ENCODE data around the gene ITGA8. TPM values are rescaled to one million over a fixed set of nuclear protein-coding genes. Genes with fewer than 3 reads are reported as not detected.

Gene ITGA8
- total and polyA plus RNA-seq, 9 of the 15 experiments (the other 6 are each of a cell fraction or from before 2014, with no cell fraction given) = 0.01 to 0.07 (median 0.04) TPM; not detected in 5

- WGBS (ENCODE audit: insufficient coverage, low coverage, missing lambda C conversion rate) = 8% methylated on average over 5 of the region's 5 CpGs
- Histone ChIP-seq H4K20me1 (replicated peaks; ENCODE audit: control insufficient read depth, insufficient read depth, low read length) (no peaks in the 10 kb centered on the region), H3K4me2 (ENCODE audit: insufficient read depth, low read length) (no peak overlapping the region), H3K27ac (ENCODE audit: extremely low read depth, low read depth, low read length) (no peak overlapping the region), H3K36me3 (ENCODE audit: control insufficient read depth, insufficient read depth, low read length) (no peaks in the 10 kb centered on the region), H2AFZ (ENCODE audit: low read depth, low read length) (no peak overlapping the region), H3K4me1 (replicated peaks in 1 of 2; ENCODE audit: control insufficient read depth in 2 of 2, insufficient read depth in 2 of 2, low read length in 2 of 2) (no peaks in the 10 kb centered on the region), H3K9me3 (replicated peaks; ENCODE audit: control insufficient read depth, insufficient read depth, low read depth, low read length) (no peaks in the 10 kb centered on the region), H3K4me3 (no peak overlapping the region), H3K27me3 (ENCODE audit: control insufficient read depth in 2 of 2, insufficient read depth in 2 of 2, low read length in 2 of 2) (peaks cover 2 to 5% of the 10 kb centered on the region in 2 experiments; a peak in 3 of 5 replicates), H3K9ac (ENCODE audit: insufficient read depth in 1 of 2, low read depth in 2 of 2, low read length in 2 of 2) (no peak overlapping the region), H3K9me1 (ENCODE audit: control insufficient read depth, insufficient read depth, low read length) (no peaks in the 10 kb centered on the region), H3K79me2 (ENCODE audit: control insufficient read depth, insufficient read depth, low read length) (no peaks in the 10 kb centered on the region)
- in situ Hi-C loops (cut with MboI) (no loop called here), intact Hi-C loops (cut with micrococcal nuclease) (no loop called here)
- ATAC-seq (no peak), FAIRE-seq (no peak), DNase-seq (ENCODE audit: extremely low read depth in 1 of 4, low spot score in 3 of 4) (no peak)
- POLR2A ChIA-PET = no interaction called here
- BruUV-seq (replicated peaks) = no TSS peak
- CTCF ChIA-PET (ENCODE audit: low intra/inter-chr PET ratio) = no interaction called here
- TF ChIP-seq SIRT6 (IDR thresholded peaks at IDR 0.05; ENCODE audit: low read depth, low read length) (no peak), ZZZ3 (IDR thresholded peaks at IDR 0.05) (no peak), ZNF512 (tag; IDR thresholded peaks at IDR 0.05) (no peak), ZNF3 (CRISPR knock-in tag; IDR thresholded peaks at IDR 0.05) (no peak), COPS2 (conservative IDR thresholded peaks at IDR 0.05) (no peak), GABPB1 (CRISPR knock-in tag; IDR thresholded peaks at IDR 0.05) (no peak), IRF2 (CRISPR knock-in tag; IDR thresholded peaks at IDR 0.05) (no peak), MAFF (IDR thresholded peaks at IDR 0.05; ENCODE audit: low read length) (no peak), ZNF668 (CRISPR knock-in tag; IDR thresholded peaks at IDR 0.05) (no peak), TBP (optimal IDR thresholded peaks at IDR 0.05; ENCODE audit: low read depth, low read length) (no peak), MCM3 (IDR thresholded peaks at IDR 0.05) (no peak), DNMT1 (IDR thresholded peaks at IDR 0.05) (no peak), SIN3B (IDR thresholded peaks at IDR 0.05; ENCODE audit: low read depth) (no peak), ZNF121 (CRISPR knock-in tag; conservative IDR thresholded peaks at IDR 0.05) (no peak), KLF10 (CRISPR knock-in tag; IDR thresholded peaks at IDR 0.05) (no peak), PATZ1 (CRISPR knock-in tag; IDR thresholded peaks at IDR 0.05; ENCODE audit: borderline replicate concordance) (no peak), MTA1 (IDR thresholded peaks at IDR 0.05; ENCODE audit: borderline replicate concordance) (no peak), ZNF707 (CRISPR knock-in tag; conservative IDR thresholded peaks at IDR 0.05) (no peak)
Measured at GRCh38 chr10:15742102-15742501, 22.4 kb upstream of the ITGA8 start.
